ENCODE measurements around the gene TRIM65. TPM values are rescaled to one million over a fixed set of nuclear protein-coding genes. Genes with fewer than 3 reads are reported as not detected.

TRIM65 gene
- total and polyA plus RNA-seq, 2 of the 13 experiments (the other 11 are each of a cell fraction or from before 2014, with no cell fraction given), result 10.3 to 22.4 TPM

- TF ChIP-seq MYPOP (CRISPR knock-in tag; IDR thresholded peaks at IDR 0.05) (no peak), FOSL1 (CRISPR knock-in tag; IDR thresholded peaks at IDR 0.05; ENCODE audit: borderline replicate concordance) (no peak), THAP8 (CRISPR knock-in tag; IDR thresholded peaks at IDR 0.05; ENCODE audit: borderline replicate concordance) (no peak), CEBPZ (IDR thresholded peaks at IDR 0.05; ENCODE audit: low read length) (no peak), DPF2 (CRISPR knock-in tag; IDR thresholded peaks at IDR 0.05; ENCODE audit: borderline replicate concordance, low read depth) (peak; percentile 46), DRAP1 (CRISPR knock-in tag; IDR thresholded peaks at IDR 0.05) (peak; percentile 65), ZFP36L1 (CRISPR knock-in tag; IDR thresholded peaks at IDR 0.05) (no peak), PAF1 (CRISPR knock-in tag; IDR thresholded peaks at IDR 0.05) (no peak), TRAFD1 (CRISPR knock-in tag; IDR thresholded peaks at IDR 0.05; ENCODE audit: borderline replicate concordance) (no peak), KAT7 (CRISPR knock-in tag; IDR thresholded peaks at IDR 0.05; ENCODE audit: borderline replicate concordance) (no peak), EED (CRISPR knock-in tag; IDR thresholded peaks at IDR 0.05) (0 out of 2 replicates have a peak, but pooled peaks have one; percentile 27), WIZ (CRISPR knock-in tag; IDR thresholded peaks at IDR 0.05) (0 out of 2 replicates have a peak, but pooled peaks have one; percentile 39), HOXA7 (CRISPR knock-in tag; IDR thresholded peaks at IDR 0.05) (no peak), ERF (CRISPR knock-in tag; IDR thresholded peaks at IDR 0.05) (peak; percentile 64), HMG20B (CRISPR knock-in tag; conservative IDR thresholded peaks at IDR 0.05) (peak; percentile 46; the same call in 1 of the 2 replicates), ESRRA (CRISPR knock-in tag; IDR thresholded peaks at IDR 0.05; ENCODE audit: low read depth) (peak; percentile 24; the same call in 1 of the 2 replicates), ZNF280B (CRISPR knock-in tag; IDR thresholded peaks at IDR 0.05; ENCODE audit: borderline replicate concordance) (0 out of 2 replicates have a peak, but pooled peaks have one; percentile 9), EEA1 (CRISPR knock-in tag; IDR thresholded peaks at IDR 0.05; ENCODE audit: borderline replicate concordance) (no peak), ZNF674 (CRISPR knock-in tag; IDR thresholded peaks at IDR 0.05; ENCODE audit: low read depth) (no peak), ZNF136 (CRISPR knock-in tag; IDR thresholded peaks at IDR 0.05; ENCODE audit: low read depth) (peak; percentile 38; the same call in 1 of the 2 replicates)
These were observed 4.1 kb downstream of the TRIM65 start (continued) for GRCh38 chr17:75892556-75893224.

Measured in HepG2 (cell line).